NCI-H2029 treated with DMSO at 0.1 percent for 48 hours (cell line): ENCODE results near the gene AMY2A.
"Not testable (repeated sequence)": the region's sequence is repeated elsewhere in the genome, so short reads cannot be mapped to it uniquely, and the experiment has no call there.

Experiments used
- DNase-seq: peaks from one replicate; lab custom pipeline; 2025; lab: John Stamatoyannopoulos, UW

AMY2A gene

GRCh38 chr1:103616994-103617477 is at the start of gene AMY2A:
TSS of gene AMY2A (plus strand) at chr1:103617427. CDS start at chr1:103617441, 14 bp downstream.
- not testable (repeated sequence) for DNase-seq

- DNase-seq = no peak
Observed at GRCh38 chr1:103569493-103569892, 47.7 kb upstream of the AMY2A start.

- not testable (repeated sequence) for DNase-seq
Observed at GRCh38 chr1:103571289-103571688, 45.9 kb upstream of the AMY2A start, which contains the start of gene AMY2B. TSS of gene AMY2B (plus strand) at chr1:103571589. CDS start at chr1:103571603, 14 bp downstream.

GRCh38 chr1:103576065-103576464 is 41.2 kb upstream of the AMY2A start:
- no peak for DNase-seq

GRCh38 chr1:103576784-103577183 is 40.4 kb upstream of the AMY2A start:
- not testable (repeated sequence) for DNase-seq

GRCh38 chr1:103582464-103582863 is 34.8 kb upstream of the AMY2A start:
- no peak for DNase-seq

- no peak for DNase-seq
Observed at GRCh38 chr1:103583887-103584286, 33.3 kb upstream of the AMY2A start.

- no peak for DNase-seq
Observed at GRCh38 chr1:103584537-103584936, 32.7 kb upstream of the AMY2A start.

GRCh38 chr1:103602740-103603139 is 14.5 kb upstream of the AMY2A start:
- DNase-seq = not testable (repeated sequence)

- no peak for DNase-seq
Observed at GRCh38 chr1:103616362-103616761, 865 bp upstream of the AMY2A start.

GRCh38 chr1:103627436-103627835 is 10.2 kb downstream of the AMY2A start:
- not testable (repeated sequence) for DNase-seq

GRCh38 chr1:103641194-103641593 is 24.0 kb downstream of the AMY2A start:
- not testable (repeated sequence) for DNase-seq

GRCh38 chr1:103643908-103644307 is 26.7 kb downstream of the AMY2A start:
- not testable (repeated sequence) for DNase-seq

- DNase-seq = not testable (repeated sequence)
Observed at GRCh38 chr1:103650305-103650704, 33.1 kb downstream of the AMY2A start.

- not testable (repeated sequence) for DNase-seq
Observed at GRCh38 chr1:103650889-103651288, 33.7 kb downstream of the AMY2A start.

GRCh38 chr1:103654133-103654532 is 36.9 kb downstream of the AMY2A start:
- not testable (repeated sequence) for DNase-seq

- DNase-seq = not testable (repeated sequence)
Observed at GRCh38 chr1:103655460-103655859, 38.2 kb downstream of the AMY2A start, which contains the start of gene AMY1A. TSS of gene AMY1A (plus strand) at chr1:103655760. CDS start at chr1:103656331, 571 bp downstream.
